ENCODE results near the gene CEACAM16.
"Not testable (repeated sequence)": the region's sequence is repeated elsewhere in the genome, so short reads cannot be mapped to it uniquely, and the experiment has no call there.

Gene CEACAM16

DNA sequence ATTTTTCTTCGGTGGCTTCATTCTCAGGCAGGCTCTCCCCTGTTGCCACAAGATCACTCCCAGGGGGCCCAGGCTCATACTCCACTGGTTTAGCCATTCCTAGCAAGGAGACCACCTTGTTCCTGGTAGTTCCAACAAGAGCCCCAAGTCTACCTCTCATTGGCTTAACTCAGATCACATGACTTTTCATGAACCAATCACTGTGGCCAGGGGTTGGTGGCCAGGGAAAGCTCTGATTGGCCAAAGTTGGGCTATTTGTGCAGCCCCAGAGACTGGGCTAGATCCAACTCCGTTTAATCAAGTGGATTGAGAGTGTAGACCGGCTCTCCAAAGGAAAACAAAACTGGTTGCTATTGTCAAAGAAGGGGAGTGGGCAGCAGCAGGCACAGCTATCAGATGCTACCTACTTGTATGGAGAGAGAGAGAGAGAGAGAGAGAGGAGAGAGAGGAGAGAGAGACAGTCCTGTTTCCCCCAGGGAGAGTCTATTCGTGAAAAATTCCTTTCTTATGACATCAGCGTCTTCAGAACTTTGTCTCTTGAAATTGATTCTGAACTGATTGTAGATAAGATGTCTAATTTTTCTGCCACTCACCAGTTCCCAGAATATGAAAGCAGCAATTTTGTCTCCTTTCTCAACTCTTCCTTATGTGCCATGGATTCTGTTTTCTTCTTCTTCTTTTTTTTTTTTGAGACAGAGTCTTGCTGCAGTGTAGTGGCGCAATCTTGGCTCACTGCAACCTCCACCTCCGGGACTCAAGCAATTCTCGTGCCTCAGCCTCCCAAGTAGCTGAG lies 21.7 kb upstream of the CEACAM16 start:
- Histone ChIP-seq H3K4me3 (ENCODE audit: low read length in 2 of 2) (no peak overlapping the region), H3K9ac (ENCODE audit: low read length in 2 of 2) (no peak overlapping the region), H3K36me3 (ENCODE audit: control insufficient read depth in 2 of 2, insufficient read depth in 2 of 2, low read length in 2 of 2) (peaks cover 7 to 10% of the 10 kb centered on the region in 2 donors), H3K27ac (ENCODE audit: low read length) (no peak overlapping the region), H3K4me1 (ENCODE audit: control insufficient read depth, insufficient read depth, low read length) (no peaks in the 10 kb centered on the region), H3K27me3 (ENCODE audit: control insufficient read depth in 1 of 2, insufficient read depth in 2 of 2, low read length in 2 of 2) (no peaks in the 10 kb centered on the region), H3K9me3 (ENCODE audit: control insufficient read depth in 2 of 2, low read length in 2 of 2) (no peaks in the 10 kb centered on the region)

DNA sequence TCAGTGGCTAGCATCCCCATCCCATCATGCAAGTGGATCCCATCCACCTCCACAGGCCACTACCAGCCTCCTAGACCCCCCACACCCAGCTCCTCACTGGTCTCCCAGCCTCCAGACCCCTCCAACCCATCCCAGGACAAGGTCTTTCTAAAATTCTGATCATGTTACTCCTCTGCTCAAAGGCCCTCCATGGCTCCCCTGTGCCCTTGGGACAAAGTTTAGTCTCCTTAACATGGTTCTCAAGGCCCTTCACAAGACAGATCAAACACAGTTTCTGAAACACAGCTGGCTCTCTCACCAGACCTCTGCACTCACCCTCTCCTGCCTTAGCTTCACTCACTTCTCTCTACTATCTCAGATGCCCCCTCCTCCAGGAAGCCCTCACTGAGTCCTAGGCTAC lies 18.4 kb upstream of the CEACAM16 start:
- Histone ChIP-seq H3K27ac (ENCODE audit: low read length) (no peak overlapping the region), H3K36me3 (ENCODE audit: control insufficient read depth in 2 of 2, insufficient read depth in 2 of 2, low read length in 2 of 2) (peaks cover 3 to 13% of the 10 kb centered on the region in 2 donors), H3K4me3 (ENCODE audit: low read length in 2 of 2) (no peak overlapping the region), H3K27me3 (ENCODE audit: control insufficient read depth in 1 of 2, insufficient read depth in 2 of 2, low read length in 2 of 2) (no peaks in the 10 kb centered on the region), H3K4me1 (ENCODE audit: control insufficient read depth, insufficient read depth, low read length) (peaks cover 5% of the 10 kb centered on the region), H3K9me3 (ENCODE audit: control insufficient read depth in 2 of 2, low read length in 2 of 2) (no peaks in the 10 kb centered on the region), H3K9ac (ENCODE audit: low read length in 2 of 2) (no peak overlapping the region)

DNA sequence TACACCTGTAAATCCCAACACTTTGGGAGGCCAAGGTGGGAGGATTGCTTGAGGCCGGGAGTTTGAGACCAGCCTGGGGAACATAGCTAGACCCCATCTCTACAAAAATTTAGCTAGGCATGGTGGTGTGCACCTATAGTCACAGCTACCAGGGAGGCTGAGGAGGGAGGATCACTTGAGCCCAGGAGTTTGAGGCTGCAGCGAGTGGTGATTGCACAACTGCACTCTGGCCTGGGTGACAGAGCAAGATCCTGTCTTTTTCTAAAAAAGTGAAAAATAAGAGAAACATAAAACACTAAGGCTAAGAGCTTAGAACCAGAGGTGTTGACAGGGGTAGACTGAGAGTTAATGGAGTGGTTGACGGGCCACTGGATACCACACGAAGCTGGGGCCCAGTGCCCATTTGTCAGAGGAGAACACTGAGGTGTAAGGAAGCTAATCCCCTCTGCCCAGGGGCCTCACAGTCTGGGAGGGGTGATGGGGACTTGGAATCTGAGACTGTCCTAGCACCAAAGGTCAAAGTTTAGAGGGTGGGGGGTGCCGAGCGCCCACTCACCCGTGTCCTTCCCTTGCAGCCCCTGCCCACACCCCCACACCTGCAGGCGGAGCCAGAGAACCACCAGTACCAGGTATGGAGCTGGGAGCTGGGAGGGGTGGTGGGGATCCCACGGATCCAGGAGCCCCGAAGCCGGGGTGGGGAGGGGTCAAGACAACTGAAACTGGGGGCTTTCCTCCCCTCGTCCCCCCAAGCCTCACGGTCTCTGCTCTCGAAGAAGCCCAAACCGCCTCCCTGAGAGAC lies 16.8 kb upstream of the CEACAM16 start:
- peaks cover 3 to 6% of the 10 kb centered on the region in 2 donors for H3K36me3 ChIP-seq (ENCODE audit: control insufficient read depth in 2 of 2, insufficient read depth in 2 of 2, low read length in 2 of 2)
- no peaks in the 10 kb centered on the region for H3K9me3 ChIP-seq (ENCODE audit: control insufficient read depth in 2 of 2, low read length in 2 of 2)
- H3K27me3 ChIP-seq (ENCODE audit: control insufficient read depth in 1 of 2, insufficient read depth in 2 of 2, low read length in 2 of 2), result no peaks in the 10 kb centered on the region
- no peak overlapping the region for H3K9ac ChIP-seq (ENCODE audit: low read length in 2 of 2)
- H3K4me3 ChIP-seq (ENCODE audit: low read length in 2 of 2), result no peak overlapping the region
- peaks cover 5% of the 10 kb centered on the region for H3K4me1 ChIP-seq (ENCODE audit: control insufficient read depth, insufficient read depth, low read length)
- no peak overlapping the region for H3K27ac ChIP-seq (ENCODE audit: low read length)

DNA sequence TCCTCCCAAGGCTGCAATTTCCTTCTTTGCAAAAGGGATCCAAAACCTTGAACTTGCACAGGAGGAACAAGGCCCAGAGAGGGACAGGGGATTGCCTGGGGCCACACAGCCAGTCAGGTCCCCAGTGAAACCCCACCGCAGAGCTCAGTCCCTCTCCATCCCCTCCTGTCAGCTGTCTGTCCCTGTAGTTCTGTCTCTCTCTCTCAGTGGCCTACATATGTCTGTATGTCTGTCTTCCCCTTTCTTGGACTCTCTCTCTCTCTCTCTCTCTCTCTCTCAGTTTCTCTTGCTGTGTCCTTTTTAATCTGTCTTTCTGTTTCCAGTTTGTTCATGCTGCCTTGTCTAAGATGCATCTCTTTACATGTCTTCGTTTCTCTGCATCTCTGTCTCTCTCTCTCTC lies 16.1 kb upstream of the CEACAM16 start:
- peaks cover 3% of the 10 kb centered on the region in 2 donors for H3K36me3 ChIP-seq (ENCODE audit: control insufficient read depth in 2 of 2, insufficient read depth in 2 of 2, low read length in 2 of 2)
- H3K9me3 ChIP-seq (ENCODE audit: control insufficient read depth in 2 of 2, low read length in 2 of 2), result no peaks in the 10 kb centered on the region
- no peak overlapping the region for H3K9ac ChIP-seq (ENCODE audit: low read length in 2 of 2)
- no peak overlapping the region for H3K4me3 ChIP-seq (ENCODE audit: low read length in 2 of 2)
- H3K27ac ChIP-seq (ENCODE audit: low read length), result no peak overlapping the region
- H3K4me1 ChIP-seq (ENCODE audit: control insufficient read depth, insufficient read depth, low read length), result peaks cover 5% of the 10 kb centered on the region
- H3K27me3 ChIP-seq (ENCODE audit: control insufficient read depth in 1 of 2, insufficient read depth in 2 of 2, low read length in 2 of 2), result no peaks in the 10 kb centered on the region

DNA sequence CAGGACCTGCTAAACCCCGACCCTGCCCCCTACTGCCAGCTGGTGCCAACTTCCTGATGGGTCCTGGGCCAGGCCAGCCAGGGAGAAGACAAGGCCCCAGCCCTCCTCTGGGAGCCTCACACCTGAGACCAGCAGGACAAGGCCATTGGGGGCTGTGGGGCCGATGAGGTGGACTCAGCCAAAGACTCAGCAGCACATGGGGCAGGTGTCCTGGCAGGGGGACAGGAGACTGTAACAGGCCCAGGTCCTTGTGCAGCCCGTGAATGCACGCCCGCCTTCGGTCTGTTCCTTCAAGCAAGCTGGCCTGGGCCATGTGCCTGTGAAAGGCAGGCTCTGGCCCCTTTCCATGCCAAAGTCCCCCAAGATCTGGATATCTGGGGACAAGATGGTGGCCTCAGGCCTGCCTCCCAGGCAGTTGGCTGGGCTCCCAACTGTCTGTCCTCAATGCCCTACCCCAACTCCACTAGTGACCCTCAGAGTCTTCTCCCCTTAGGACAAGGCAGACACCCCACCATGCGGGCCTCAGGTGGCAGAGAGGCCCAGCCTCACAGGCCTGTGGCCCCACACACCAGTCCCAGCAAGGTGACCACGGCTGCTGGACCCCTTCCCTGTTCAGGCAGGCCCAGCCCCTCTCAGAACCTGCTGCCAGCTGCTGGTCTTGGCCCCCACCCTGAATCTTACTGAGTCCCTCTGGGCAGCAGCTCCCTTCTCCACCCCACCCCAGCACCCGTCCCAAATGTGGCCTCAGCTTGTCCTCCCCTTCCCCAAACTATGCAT lies 15.3 kb upstream of the CEACAM16 start:
- no peak overlapping the region for H3K27ac ChIP-seq (ENCODE audit: low read length)
- H3K27me3 ChIP-seq (ENCODE audit: control insufficient read depth in 1 of 2, insufficient read depth in 2 of 2, low read length in 2 of 2), result no peaks in the 10 kb centered on the region
- H3K9me3 ChIP-seq (ENCODE audit: control insufficient read depth in 2 of 2, low read length in 2 of 2), result no peaks in the 10 kb centered on the region
- no peak overlapping the region for H3K4me3 ChIP-seq (ENCODE audit: low read length in 2 of 2)
- H3K4me1 ChIP-seq (ENCODE audit: control insufficient read depth, insufficient read depth, low read length), result peaks cover 5% of the 10 kb centered on the region
- no peak overlapping the region for H3K9ac ChIP-seq (ENCODE audit: low read length in 2 of 2)
- peaks cover 2 to 3% of the 10 kb centered on the region in 2 donors for H3K36me3 ChIP-seq (ENCODE audit: control insufficient read depth in 2 of 2, insufficient read depth in 2 of 2, low read length in 2 of 2)

DNA sequence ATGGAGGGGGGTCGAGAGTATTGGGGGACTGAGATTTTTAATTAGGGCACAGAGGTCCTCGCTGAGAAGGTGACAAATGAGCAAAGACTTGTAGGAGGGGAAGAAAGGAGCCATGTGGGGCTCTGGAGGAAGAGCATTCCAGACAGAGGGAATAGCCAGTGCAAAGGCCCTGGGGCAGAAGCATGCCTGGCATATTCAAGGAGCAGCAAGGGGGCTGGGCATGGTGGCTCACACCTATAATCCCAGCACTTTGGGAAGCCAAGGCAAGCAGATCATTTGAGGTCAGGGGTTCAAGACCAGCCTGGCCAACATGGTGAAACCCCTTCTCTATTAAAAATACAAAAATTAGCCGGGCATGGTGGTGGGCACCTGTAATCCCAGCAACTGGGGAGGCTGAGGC lies 14.6 kb upstream of the CEACAM16 start:
- H3K4me1 ChIP-seq (ENCODE audit: control insufficient read depth, insufficient read depth, low read length); H3K9me3 ChIP-seq (ENCODE audit: control insufficient read depth in 2 of 2, low read length in 2 of 2); H3K27me3 ChIP-seq (ENCODE audit: control insufficient read depth in 1 of 2, insufficient read depth in 2 of 2, low read length in 2 of 2); H3K4me3 ChIP-seq (ENCODE audit: low read length in 2 of 2); H3K9ac ChIP-seq (ENCODE audit: low read length in 2 of 2); H3K36me3 ChIP-seq (ENCODE audit: control insufficient read depth in 2 of 2, insufficient read depth in 2 of 2, low read length in 2 of 2); H3K27ac ChIP-seq (ENCODE audit: low read length): not testable (repeated sequence)

DNA sequence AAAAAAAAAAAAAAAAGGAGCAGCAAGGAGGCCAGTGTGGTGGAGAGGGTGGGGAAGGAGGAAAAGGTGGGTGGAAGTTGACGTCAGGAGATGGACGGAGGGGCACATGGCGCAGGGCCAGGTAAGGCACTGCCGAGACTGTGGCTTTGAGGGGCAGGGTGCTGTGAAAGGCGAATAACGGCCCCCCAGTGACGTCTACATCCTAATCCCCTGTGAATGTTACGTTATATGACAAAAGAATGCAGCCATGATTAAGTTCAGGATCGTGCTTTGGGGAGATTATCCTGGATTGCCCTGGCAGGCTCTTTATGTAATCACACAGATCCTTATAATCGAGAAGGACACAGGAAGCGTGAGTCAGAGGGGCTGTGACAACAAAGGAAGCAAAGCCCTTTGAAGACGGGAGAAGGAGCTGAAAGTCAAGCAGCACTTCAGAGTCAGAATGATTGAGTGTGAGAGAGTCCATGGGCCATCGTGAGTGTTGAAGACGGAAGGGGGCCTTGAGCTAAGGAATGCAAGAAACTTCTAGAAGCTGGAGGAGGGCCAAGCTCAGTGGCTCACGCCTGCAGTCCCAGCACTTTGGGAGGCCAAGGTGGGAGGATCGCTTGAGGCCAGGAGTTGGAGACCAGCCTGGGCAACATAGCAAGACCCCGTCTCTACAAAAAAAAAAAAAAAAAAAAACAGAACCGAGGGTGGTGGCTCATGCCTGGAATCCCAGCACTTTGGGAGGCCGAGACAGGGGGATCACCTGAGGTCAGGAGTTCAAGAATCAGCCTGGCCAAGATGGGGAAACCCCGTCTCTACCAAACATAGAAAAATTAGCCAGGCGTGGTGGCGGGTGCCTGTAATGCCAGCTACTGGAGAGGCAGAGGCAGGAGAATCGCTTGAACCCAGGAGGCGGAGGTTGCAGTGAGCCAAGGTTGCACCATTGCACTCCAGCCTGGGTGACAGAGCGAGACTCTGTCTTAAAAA lies 13.8 kb upstream of the CEACAM16 start:
- Histone ChIP-seq H3K9me3 (ENCODE audit: control insufficient read depth in 2 of 2, low read length in 2 of 2) (no peaks in the 10 kb centered on the region), H3K9ac (ENCODE audit: low read length in 2 of 2) (no peak overlapping the region), H3K4me3 (ENCODE audit: low read length in 2 of 2) (peak overlapping the region in 1 of 2 donors; percentile 22)

DNA sequence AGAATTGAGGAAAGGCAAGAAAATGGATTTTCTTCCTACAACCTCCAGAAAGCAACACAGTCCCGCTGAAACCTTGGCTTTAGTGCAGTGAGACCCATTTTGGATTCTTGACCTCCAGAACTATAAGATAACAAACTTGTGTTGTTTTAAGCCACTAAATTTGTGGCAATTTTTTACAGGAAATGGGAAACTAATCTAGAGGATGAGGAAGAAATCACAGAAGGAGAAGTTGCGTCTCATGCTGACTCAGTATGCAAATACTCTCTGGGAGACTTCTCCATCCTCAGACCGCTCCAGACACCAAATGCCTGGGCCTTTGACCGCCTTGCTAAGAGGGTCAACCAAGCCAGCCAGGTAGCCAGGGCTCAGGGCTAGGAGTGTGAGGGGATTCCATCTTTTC lies 13.1 kb upstream of the CEACAM16 start:
- Histone ChIP-seq H3K36me3 (ENCODE audit: control insufficient read depth in 2 of 2, insufficient read depth in 2 of 2, low read length in 2 of 2) (peaks cover 0 to 3% of the 10 kb centered on the region in 2 donors), H3K4me3 (ENCODE audit: low read length in 2 of 2) (no peak overlapping the region), H3K4me1 (ENCODE audit: control insufficient read depth, insufficient read depth, low read length) (peaks cover 5% of the 10 kb centered on the region), H3K9ac (ENCODE audit: low read length in 2 of 2) (no peak overlapping the region), H3K9me3 (ENCODE audit: control insufficient read depth in 2 of 2, low read length in 2 of 2) (no peaks in the 10 kb centered on the region), H3K27me3 (ENCODE audit: control insufficient read depth in 1 of 2, insufficient read depth in 2 of 2, low read length in 2 of 2) (no peaks in the 10 kb centered on the region), H3K27ac (ENCODE audit: low read length) (no peak overlapping the region)

More for the DNA sequence above, 13.8 kb upstream of the CEACAM16 start:
- Histone ChIP-seq H3K27me3 (ENCODE audit: control insufficient read depth in 1 of 2, insufficient read depth in 2 of 2, low read length in 2 of 2) (no peaks in the 10 kb centered on the region), H3K36me3 (ENCODE audit: control insufficient read depth in 2 of 2, insufficient read depth in 2 of 2, low read length in 2 of 2) (peaks cover 0 to 3% of the 10 kb centered on the region in 2 donors), H3K4me1 (ENCODE audit: control insufficient read depth, insufficient read depth, low read length) (peaks cover 5% of the 10 kb centered on the region), H3K27ac (ENCODE audit: low read length) (no peak overlapping the region)

DNA sequence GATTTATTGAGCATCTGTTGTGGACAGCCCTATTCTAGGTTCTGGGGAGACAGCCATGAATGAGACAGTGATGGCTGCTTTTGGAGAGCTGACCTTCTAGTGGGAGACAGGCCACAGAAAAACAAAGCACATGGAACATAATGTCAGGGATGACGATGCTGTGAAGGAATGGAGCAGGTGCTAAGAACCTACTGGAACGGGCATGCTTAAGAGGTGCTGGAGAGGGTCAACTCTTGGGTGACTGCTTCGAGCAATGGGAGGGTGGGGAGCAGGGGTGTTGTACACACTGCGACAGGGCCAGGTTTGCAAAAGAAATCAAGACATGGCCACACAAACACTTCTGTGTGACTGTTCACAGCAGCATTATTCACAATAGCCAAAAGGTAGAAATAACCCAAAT lies 12.1 kb upstream of the CEACAM16 start:
- H3K27ac ChIP-seq (ENCODE audit: low read length), result no peak overlapping the region

DNA sequence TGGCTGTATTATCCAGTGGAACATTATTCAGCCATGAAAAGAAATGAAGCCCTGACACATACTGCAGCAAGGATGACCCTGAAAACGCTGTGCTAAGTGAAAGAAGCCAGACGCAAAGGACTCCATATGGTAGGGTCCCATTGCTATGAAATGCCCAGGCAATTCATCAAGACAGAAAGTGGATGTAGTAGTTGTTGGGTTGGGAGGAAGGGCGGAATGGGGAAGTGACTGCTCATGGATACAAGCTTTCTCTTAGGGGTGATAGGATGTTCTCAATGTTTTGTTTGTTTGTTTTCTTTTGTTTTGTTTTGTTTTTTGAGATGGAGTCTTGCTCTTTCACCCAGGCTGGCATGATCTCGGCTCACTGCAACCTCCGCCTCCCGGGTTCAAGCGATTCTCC lies 11.1 kb upstream of the CEACAM16 start:
- Histone ChIP-seq H3K27ac (ENCODE audit: low read length) (no peak overlapping the region), H3K9me3 (ENCODE audit: control insufficient read depth in 2 of 2, low read length in 2 of 2) (no peaks in the 10 kb centered on the region), H3K9ac (ENCODE audit: low read length in 2 of 2) (no peak overlapping the region), H3K4me3 (ENCODE audit: low read length in 2 of 2) (no peak overlapping the region), H3K36me3 (ENCODE audit: control insufficient read depth in 2 of 2, insufficient read depth in 2 of 2, low read length in 2 of 2) (peaks cover 0 to 1% of the 10 kb centered on the region in 2 donors), H3K4me1 (ENCODE audit: control insufficient read depth, insufficient read depth, low read length) (peaks cover 5% of the 10 kb centered on the region), H3K27me3 (ENCODE audit: control insufficient read depth in 1 of 2, insufficient read depth in 2 of 2, low read length in 2 of 2) (no peaks in the 10 kb centered on the region)

More for the DNA sequence above, 12.1 kb upstream of the CEACAM16 start:
- peaks cover 0 to 3% of the 10 kb centered on the region in 2 donors for H3K36me3 ChIP-seq (ENCODE audit: control insufficient read depth in 2 of 2, insufficient read depth in 2 of 2, low read length in 2 of 2)
- H3K27me3 ChIP-seq (ENCODE audit: control insufficient read depth in 1 of 2, insufficient read depth in 2 of 2, low read length in 2 of 2), result no peaks in the 10 kb centered on the region
- H3K9me3 ChIP-seq (ENCODE audit: control insufficient read depth in 2 of 2, low read length in 2 of 2), result no peaks in the 10 kb centered on the region
- H3K4me1 ChIP-seq (ENCODE audit: control insufficient read depth, insufficient read depth, low read length), result peaks cover 5% of the 10 kb centered on the region
- H3K4me3 ChIP-seq (ENCODE audit: low read length in 2 of 2), result no peak overlapping the region
- no peak overlapping the region for H3K9ac ChIP-seq (ENCODE audit: low read length in 2 of 2)
